Endothelial cell of umbilical vein (primary cell): ENCODE results near the gene CCDC188. TPM values are rescaled to one million over a fixed set of nuclear protein-coding genes. Genes with fewer than 3 reads are reported as not detected.

ENCODE experiments used
- BruUV-seq: library from RNA; stranded (reverse); fragments of 400-500 nt; replicated peaks from 2 replicates; lab custom pipeline; 2021; lab: Mats Ljungman, UMichigan
- CTCF ChIA-PET: fragments of 300-600, 350-600 bp; sonication (Branson Sonifier 250); formaldehyde crosslinking; loops from one replicate; lab custom pipeline; 2021; ENCODE audit warnings: antibody characterized with exemption, inconsistent platforms; lab: Charles Lee
- POLR2A ChIA-PET: fragments of 300-600, 350-600 bp; sonication (Branson Sonifier 250); formaldehyde crosslinking; loops from one replicate; lab custom pipeline; 2021; ENCODE audit warnings: antibody characterized with exemption, inconsistent platforms; lab: Charles Lee
- DNase-seq: peaks from one replicate; pipeline ENCODE4 v3.0.0-alpha.2; 2011; ENCODE audit warnings: low read depth, low spot score
- FAIRE-seq: peaks from 2 replicates; lab custom pipeline; 2011; peaks lifted over from hg19 to GRCh38; lab: Jason Lieb, UNC
- H2AFZ ChIP-seq: 2 replicates; pipeline ENCODE4 v1.6.0; 2012; ENCODE audit warnings: low read depth, low read length, control low read depth, inconsistent platforms
- H3K27ac ChIP-seq: 2 replicates; pipeline ENCODE4 v1.5.1; 2011; ENCODE audit warnings: low read depth, mild to moderate bottlenecking, control low read depth, low read length, moderate library complexity; ENCODE audit not compliant: insufficient read depth
- H3K27me3 ChIP-seq, 2 experiments: 2 replicates each; pipeline versions ENCODE4 v1.6.0 to v1.6.1; 2011; ENCODE audit warnings: low read length in 2 of 2, mixed read lengths in 1 of 2; ENCODE audit not compliant: control insufficient read depth in 2 of 2, insufficient read depth in 2 of 2
- H3K36me3 ChIP-seq, 2 experiments: 2 replicates in 1 of 2; 3 replicates in 1 of 2; pipeline ENCODE4 v1.5.1; 2011; ENCODE audit warnings: low read length in 2 of 2, mild to moderate bottlenecking in 1 of 2, moderate library complexity in 1 of 2; ENCODE audit not compliant: control insufficient read depth in 2 of 2, insufficient read depth in 2 of 2; ENCODE audit errors: extremely low read depth in 1 of 2
- H3K4me1 ChIP-seq: 3 replicates; pipeline ENCODE4 v1.5.1; 2011; ENCODE audit warnings: mild to moderate bottlenecking, low read length; ENCODE audit not compliant: control insufficient read depth, insufficient read depth; ENCODE audit errors: extremely low read depth
- H3K4me2 ChIP-seq: 2 replicates; pipeline ENCODE4 v1.6.1; 2011; ENCODE audit warnings: low read length, control low read depth, mixed read lengths; ENCODE audit not compliant: insufficient read depth
- H3K4me3 ChIP-seq, 3 experiments: fragments of 200-600 bp in 1 of 3; sonication (generic), shearing (Covaris generic) in 1 of 3; replicated peaks in 1 of 3; 2 replicates each; pipeline ENCODE4 v1.5.1; 2011 to 2016; ENCODE audit warnings: control low read depth in 3 of 3, low read length in 3 of 3, mild to moderate bottlenecking in 2 of 3, inconsistent platforms in 1 of 3, low read depth in 1 of 3, moderate library complexity in 1 of 3; ENCODE audit not compliant: insufficient read depth in 1 of 3
- H3K79me2 ChIP-seq: 2 replicates; pipeline ENCODE4 v1.6.0; 2012; ENCODE audit warnings: low read length, inconsistent platforms; ENCODE audit not compliant: control insufficient read depth, insufficient read depth
- H3K9ac ChIP-seq: replicated peaks from 2 replicates; pipeline ENCODE3; 2011; ENCODE audit warnings: low read length, control low read depth; ENCODE audit not compliant: insufficient read depth; ENCODE audit errors: extremely low read depth
- H3K9me1 ChIP-seq: replicated peaks from 3 replicates; pipeline ENCODE4 v1.6.0; 2011; ENCODE audit warnings: mild to moderate bottlenecking, low read length; ENCODE audit not compliant: control insufficient read depth, insufficient read depth; ENCODE audit errors: extremely low read depth
- H3K9me3 ChIP-seq: replicated peaks from 2 replicates; pipeline ENCODE4 v1.5.1; 2012; ENCODE audit warnings: low read length, inconsistent platforms; ENCODE audit not compliant: control insufficient read depth, insufficient read depth
- H4K20me1 ChIP-seq: replicated peaks from 2 replicates; pipeline ENCODE3; 2011; ENCODE audit warnings: mild to moderate bottlenecking, low read length; ENCODE audit not compliant: control insufficient read depth, insufficient read depth; ENCODE audit errors: extremely low read depth
- EZH2 ChIP-seq: IDR thresholded peaks from 2 replicates; pipeline ENCODE4 v1.6.1; 2012; ENCODE audit warnings: borderline replicate concordance, low read depth, mild to moderate bottlenecking, moderate library complexity, low read length, inconsistent platforms; ENCODE audit not compliant: severe bottlenecking
- FOS ChIP-seq: IDR thresholded peaks from 2 replicates; pipeline ENCODE4 v1.6.1; 2011; ENCODE audit warnings: mild to moderate bottlenecking, low read length, moderate library complexity, borderline replicate concordance; ENCODE audit not compliant: insufficient read depth
- GATA2 ChIP-seq: IDR thresholded peaks from 2 replicates; pipeline ENCODE4 v1.7.0; 2011; ENCODE audit warnings: low read depth, mild to moderate bottlenecking, moderate library complexity, mixed read lengths, low read length; ENCODE audit not compliant: insufficient read length, insufficient read depth
- JUN ChIP-seq: IDR thresholded peaks from 2 replicates; pipeline ENCODE4 v1.6.1; 2011; ENCODE audit warnings: borderline replicate concordance, low read depth; ENCODE audit not compliant: insufficient read length, insufficient read depth
- MYC ChIP-seq: IDR thresholded peaks from one replicate; pipeline ENCODE4 v1.6.1; 2011; ENCODE audit warnings: mild to moderate bottlenecking, low read depth, low read length
- POLR2A ChIP-seq: IDR thresholded peaks from 2 replicates; pipeline ENCODE4 v1.6.1; 2012; ENCODE audit warnings: low read depth, mild to moderate bottlenecking, control low read depth, low read length
- POLR2AphosphoS5 ChIP-seq: IDR thresholded peaks from 2 replicates; pipeline ENCODE4 v1.6.1; 2012; ENCODE audit warnings: low read depth, mild to moderate bottlenecking, control low read depth, low read length, moderate library complexity; ENCODE audit not compliant: insufficient read depth
- dilution Hi-C: fragments of 300-500 bp; cut with MboI; formaldehyde crosslinking; loops from one replicate; pipeline ENCODE4 v1.15.0; 2019; ENCODE audit warnings: low sequenced_read_pairs; ENCODE audit not compliant: extremely low pct_ligation_motif_present
- intact Hi-C: fragments of 100-400 bp; cut with micrococcal nuclease; formaldehyde crosslinking; loops from one replicate; pipeline ENCODE4 v1.10.0; 2022
- polyA plus RNA-seq, 4 experiments: library from polyadenylated mRNA; depleted of rRNA in 3 of 4; stranded (reverse) in 3 of 4; unstranded in 1 of 4; fragments of >200 nt; gene quantifications; 2 replicates each; pipeline versions ENCODE4 v1.2.1 to v1.2.3, GENCODE V29; 2011 to 2012; ENCODE audit warnings: missing spikeins in 1 of 4
- total RNA-seq: library from RNA; stranded (reverse); gene quantifications from 2 replicates; pipeline ENCODE4 v1.2.3, GENCODE V29; 2021
- TF ChIP-seq, protein P1 (sequence below), 2 donors: IDR thresholded peaks; 1 replicate in 1 of 2; 2 replicates in 1 of 2; pipeline ENCODE4 v1.5.1; 2011; ENCODE audit warnings: low read length in 2 of 2, mild to moderate bottlenecking in 2 of 2, moderate library complexity in 2 of 2, control low read depth in 1 of 2, inconsistent platforms in 1 of 2, low read depth in 1 of 2; ENCODE audit not compliant: insufficient read depth in 1 of 2; ENCODE audit errors: extremely low read depth in 1 of 2
- TF ChIP-seq, protein P2 (sequence below): IDR thresholded peaks from 2 replicates; pipeline ENCODE4 v1.6.1; 2011; ENCODE audit not compliant: insufficient read depth, insufficient read length

CCDC188 gene
- total and polyA plus RNA-seq, 2 donors (not counting 3 experiments of a cell fraction or from before 2014, with no cell fraction given) = 9.4 to 9.8 TPM

DNA sequence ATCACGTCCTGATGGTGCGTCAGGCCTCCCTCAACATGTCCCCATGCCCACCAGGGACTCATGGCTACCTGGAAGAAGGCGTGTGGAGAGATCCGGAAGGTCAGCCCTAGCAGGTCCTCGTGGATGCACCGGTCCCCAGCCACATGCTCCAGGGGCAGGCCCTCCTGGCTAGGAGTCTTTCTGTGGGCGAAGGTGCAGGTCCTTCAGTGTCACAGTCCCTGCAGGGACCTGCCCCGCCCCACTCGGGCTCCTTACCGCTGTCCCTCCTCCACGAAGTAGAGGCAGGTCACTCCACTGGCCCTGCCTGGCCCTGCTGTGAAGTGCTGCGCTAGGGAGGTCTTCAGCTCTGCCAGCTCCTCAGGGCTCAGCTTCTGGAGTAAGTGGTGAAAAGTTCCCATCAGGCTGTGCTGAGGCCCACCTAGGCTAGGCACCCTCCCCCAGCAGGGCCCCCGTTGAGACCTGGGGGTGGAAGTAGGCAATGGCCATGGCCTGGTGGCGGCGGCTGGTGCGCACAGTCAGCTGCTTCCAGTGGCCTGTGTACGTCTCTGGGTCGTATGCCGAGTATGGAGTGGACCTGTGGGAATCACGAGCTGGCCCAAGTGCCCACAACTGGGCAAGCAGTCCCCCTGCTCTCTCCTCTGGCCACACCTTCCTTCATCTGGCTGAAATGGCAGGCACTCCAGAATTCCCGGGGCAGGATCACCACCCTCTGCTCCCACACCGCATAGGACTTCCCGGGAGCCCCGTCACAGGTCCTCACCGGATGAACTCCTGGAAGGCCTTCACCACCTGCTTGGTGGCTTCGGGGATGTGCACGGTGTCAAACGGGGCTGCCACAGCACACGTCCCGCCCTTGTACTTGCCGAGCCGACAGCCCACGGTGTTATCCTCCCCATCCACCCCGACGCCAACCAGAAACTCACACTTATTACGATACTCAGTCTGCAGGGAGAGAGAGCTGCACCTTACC, 36.1 kb downstream of the CCDC188 start:
- CTCF ChIA-PET = no interaction called here
- FAIRE-seq (no peak), DNase-seq (no peak)
- Histone ChIP-seq H3K9me3 (no peaks in the 10 kb centered on the region), H3K4me1 (peaks cover 22% of the 10 kb centered on the region), H3K4me2 (no peak overlapping the region), H2AFZ (no peak overlapping the region), H3K4me3 (no peak overlapping the region), H3K9ac (no peak overlapping the region), H3K9me1 (no peaks in the 10 kb centered on the region), H3K27ac (no peak overlapping the region), H4K20me1 (no peaks in the 10 kb centered on the region), H3K36me3 (peaks cover 14 to 30% of the 10 kb centered on the region in 2 experiments), H3K79me2 (peaks cover 46% of the 10 kb centered on the region), H3K27me3 (no peaks in the 10 kb centered on the region)
- intact Hi-C loops (no loop called here), dilution Hi-C loops (no loop called here)
- BruUV-seq = no TSS peak
- TF ChIP-seq EZH2 (no peak), MYC (no peak), GATA2 (no peak), FOS (no peak), POLR2A (no peak), POLR2AphosphoS5 (no peak), JUN (no peak)
- TF ChIP-seq, protein P1, sequence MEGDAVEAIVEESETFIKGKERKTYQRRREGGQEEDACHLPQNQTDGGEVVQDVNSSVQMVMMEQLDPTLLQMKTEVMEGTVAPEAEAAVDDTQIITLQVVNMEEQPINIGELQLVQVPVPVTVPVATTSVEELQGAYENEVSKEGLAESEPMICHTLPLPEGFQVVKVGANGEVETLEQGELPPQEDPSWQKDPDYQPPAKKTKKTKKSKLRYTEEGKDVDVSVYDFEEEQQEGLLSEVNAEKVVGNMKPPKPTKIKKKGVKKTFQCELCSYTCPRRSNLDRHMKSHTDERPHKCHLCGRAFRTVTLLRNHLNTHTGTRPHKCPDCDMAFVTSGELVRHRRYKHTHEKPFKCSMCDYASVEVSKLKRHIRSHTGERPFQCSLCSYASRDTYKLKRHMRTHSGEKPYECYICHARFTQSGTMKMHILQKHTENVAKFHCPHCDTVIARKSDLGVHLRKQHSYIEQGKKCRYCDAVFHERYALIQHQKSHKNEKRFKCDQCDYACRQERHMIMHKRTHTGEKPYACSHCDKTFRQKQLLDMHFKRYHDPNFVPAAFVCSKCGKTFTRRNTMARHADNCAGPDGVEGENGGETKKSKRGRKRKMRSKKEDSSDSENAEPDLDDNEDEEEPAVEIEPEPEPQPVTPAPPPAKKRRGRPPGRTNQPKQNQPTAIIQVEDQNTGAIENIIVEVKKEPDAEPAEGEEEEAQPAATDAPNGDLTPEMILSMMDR (IDR thresholded peaks at IDR 0.05; ENCODE audit: extremely low read depth in 1 of 2, insufficient read depth in 1 of 2, low read depth in 1 of 2, low read length in 2 of 2) = no peak
- TF ChIP-seq, protein P2, sequence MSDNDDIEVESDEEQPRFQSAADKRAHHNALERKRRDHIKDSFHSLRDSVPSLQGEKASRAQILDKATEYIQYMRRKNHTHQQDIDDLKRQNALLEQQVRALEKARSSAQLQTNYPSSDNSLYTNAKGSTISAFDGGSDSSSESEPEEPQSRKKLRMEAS = no peak
- POLR2A ChIA-PET = no interaction called here
